NCI-H2171 treated with DMSO at 0.1 percent for 48 hours (cell line): ENCODE data around the gene ITFG1.
"Not testable (repeated sequence)": the region's sequence is repeated elsewhere in the genome, so short reads cannot be mapped to it uniquely, and the experiment has no call there.

ENCODE experiments used
- DNase-seq: peaks from one replicate; lab custom pipeline; 2025; lab: John Stamatoyannopoulos, UW

ITFG1 gene

DNA sequence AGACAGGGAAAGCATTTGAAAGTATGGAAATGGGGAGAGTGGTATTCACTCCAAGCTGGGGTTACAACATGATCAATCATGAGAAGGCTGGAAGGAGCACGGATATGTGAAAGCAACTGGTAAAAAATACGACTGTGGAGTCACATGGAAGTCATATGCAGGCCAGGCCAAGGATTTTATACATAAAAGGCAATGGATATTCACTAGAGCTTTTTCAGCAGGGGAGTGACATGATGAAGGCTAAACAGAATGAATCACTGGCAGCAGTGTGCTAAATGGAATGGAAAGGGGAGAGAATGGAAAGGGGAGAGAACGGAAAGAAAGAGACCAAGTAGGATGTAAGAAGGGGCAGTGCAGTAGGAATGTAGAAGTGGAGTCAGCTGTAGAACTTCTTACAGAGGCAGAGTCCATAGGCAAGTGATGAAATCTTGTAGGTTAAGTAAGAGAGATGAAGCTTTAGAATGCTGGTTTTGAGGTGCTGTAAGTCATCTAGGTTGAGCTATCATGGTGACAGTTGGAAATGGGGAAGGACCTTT is 304.1 kb downstream of the ITFG1 start:
- no peak for DNase-seq

- not testable (repeated sequence) for DNase-seq
These were observed 308.4 kb downstream of the ITFG1 start for GRCh38 chr16:47152501-47152900.

- DNase-seq = no peak
These were observed 310.8 kb downstream of the ITFG1 start for GRCh38 chr16:47150067-47150466.

- DNase-seq = no peak
These were observed 316.3 kb downstream of the ITFG1 start for GRCh38 chr16:47144559-47144877.

GRCh38 chr16:47143677-47144558 is 316.9 kb downstream of the ITFG1 start, which contains the start of gene NETO2:
TSS of gene NETO2 (minus strand) at chr16:47143945. CDS start at chr16:47143612, 333 bp downstream.
- peak; percentile 61 for DNase-seq

GRCh38 chr16:47142821-47143676 is 317.8 kb downstream of the ITFG1 start:
- DNase-seq = peak; percentile 67

- DNase-seq = peak; percentile 58
These were observed 318.4 kb downstream of the ITFG1 start for GRCh38 chr16:47142486-47142820.

- DNase-seq = peak; percentile 91
These were observed 318.9 kb downstream of the ITFG1 start for GRCh38 chr16:47141773-47142485.

GRCh38 chr16:47140686-47141085 is 320.2 kb downstream of the ITFG1 start:
- DNase-seq = no peak

- no peak for DNase-seq
These were observed 321.2 kb downstream of the ITFG1 start for GRCh38 chr16:47139561-47140185.

DNA sequence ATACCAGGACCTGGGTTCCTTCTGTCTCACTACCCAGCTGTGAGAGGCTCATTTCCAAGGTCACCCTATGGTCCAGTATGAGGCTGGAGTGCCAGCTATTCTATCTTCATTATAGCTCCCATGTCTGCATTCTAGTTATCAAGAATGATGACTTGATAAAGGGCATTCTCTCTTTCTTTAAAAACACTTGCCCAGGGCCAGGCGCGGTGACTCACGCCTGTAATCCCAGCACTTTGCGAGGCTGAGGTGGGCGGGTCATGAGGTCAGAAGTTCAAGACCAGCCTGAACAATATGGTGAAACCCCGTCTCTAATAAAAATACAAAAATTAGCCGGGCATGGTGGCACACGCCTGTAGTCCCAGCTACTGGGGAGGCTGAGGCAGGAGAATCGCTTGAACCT is 322.9 kb downstream of the ITFG1 start:
- not testable (repeated sequence) for DNase-seq

- no peak for DNase-seq
These were observed 324.6 kb downstream of the ITFG1 start for GRCh38 chr16:47136099-47136842.

DNA sequence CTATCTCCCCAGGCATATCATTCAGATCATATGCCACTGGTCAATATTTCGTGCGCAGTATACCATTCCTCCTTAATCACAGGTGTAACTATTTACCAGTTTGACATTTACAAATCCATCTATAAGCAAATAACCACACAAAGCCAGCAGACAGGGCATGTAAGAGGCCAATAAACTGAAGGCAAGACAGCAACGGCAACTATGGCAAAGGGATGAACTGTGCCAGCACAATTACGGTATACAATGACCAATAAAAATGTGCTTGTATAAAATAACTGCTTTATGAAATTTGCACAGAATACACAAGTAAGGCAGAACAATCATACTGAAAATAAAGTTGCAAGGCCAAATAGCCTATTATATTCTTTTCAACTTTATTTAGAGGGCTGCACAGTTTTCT is 326.3 kb downstream of the ITFG1 start:
- DNase-seq = no peak

DNA sequence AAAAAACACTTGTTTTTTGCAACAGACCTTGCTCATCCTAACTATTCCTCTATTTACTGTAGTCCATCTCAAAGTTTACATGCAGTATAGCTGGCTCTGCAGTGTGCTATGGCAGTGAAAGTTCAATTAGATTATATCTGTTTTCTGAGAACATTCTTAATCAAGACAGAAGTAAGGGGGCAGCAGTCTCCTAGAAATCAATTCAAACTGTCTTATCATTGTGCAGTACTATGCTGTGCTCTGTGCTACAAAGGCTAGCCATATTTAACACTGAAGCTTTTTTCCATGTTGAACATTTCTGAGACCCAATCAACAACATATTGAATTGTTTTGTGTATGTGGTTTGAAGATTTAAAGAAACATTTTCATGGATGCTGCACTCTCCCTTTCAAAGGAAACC is 328.6 kb downstream of the ITFG1 start:
- DNase-seq = peak; percentile 2

DNA sequence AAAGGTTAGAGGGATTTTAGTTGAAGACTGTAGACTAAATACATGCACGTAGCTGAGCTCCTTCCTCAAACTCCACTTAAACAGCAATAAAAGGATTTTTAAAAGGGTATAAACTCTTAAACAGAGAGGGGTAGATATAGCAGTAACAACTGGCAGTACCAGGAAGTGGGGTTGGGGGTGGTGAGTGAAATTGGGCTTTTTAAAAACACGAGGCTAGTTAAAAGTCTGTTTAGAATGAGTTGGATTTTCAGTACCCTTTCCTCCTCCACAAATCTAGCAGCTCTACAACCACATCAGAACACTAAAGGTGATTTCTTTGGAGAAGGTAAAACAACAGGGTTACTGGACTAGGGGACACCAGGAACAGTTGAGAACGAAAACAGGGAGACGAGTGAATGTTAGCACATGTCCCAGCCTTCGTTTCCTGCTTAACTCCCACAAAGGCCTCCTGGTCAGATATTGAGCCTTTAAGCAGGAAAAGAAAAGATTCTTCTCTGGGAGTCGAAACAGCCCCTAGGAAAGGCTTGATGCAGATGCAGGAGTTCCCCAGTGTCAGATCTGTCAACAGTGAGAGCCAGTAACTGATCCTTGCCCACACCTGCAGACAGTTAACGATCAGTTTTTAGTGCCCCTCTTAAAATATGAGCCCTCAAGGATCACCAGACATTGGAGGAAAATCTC is 331.0 kb downstream of the ITFG1 start:
- DNase-seq = no peak

DNA sequence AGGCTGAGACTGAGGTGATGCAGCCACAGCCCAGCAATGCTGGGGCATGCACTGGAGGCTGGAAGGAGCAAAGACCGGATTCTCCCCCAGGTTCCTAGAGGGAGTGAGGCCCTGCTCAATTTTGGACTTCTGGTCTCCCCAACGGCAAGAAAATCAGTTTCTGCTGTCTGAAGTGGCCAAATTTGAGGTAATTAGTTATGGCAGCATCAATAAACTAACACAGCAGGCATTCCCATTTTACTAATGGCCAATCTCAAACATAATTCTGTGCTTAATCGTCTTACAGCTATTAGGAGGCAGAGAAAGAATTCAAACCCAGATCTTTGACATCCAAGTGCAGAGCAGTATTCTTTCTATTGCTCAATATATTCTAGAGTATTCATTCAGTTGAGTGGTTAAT is 333.3 kb downstream of the ITFG1 start:
- DNase-seq = no peak

DNA sequence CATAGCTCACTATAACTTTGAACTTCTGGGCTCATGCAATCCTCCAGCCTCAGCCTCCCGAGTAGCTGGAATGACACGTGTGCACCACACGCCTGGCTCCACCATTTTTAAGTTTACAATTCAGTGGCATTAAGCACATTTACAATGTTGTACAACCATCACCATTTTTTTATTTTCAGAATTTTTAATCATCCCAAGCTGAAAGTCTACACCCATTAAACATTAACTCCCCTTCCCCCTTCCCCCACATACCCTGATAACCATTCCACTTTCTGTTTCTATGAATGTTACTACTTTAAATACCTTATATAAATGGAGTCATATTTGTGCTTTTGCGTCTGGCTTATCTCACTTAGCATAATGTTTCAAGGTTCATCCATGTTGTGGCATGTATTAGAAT is 335.1 kb downstream of the ITFG1 start:
- no peak for DNase-seq

DNA sequence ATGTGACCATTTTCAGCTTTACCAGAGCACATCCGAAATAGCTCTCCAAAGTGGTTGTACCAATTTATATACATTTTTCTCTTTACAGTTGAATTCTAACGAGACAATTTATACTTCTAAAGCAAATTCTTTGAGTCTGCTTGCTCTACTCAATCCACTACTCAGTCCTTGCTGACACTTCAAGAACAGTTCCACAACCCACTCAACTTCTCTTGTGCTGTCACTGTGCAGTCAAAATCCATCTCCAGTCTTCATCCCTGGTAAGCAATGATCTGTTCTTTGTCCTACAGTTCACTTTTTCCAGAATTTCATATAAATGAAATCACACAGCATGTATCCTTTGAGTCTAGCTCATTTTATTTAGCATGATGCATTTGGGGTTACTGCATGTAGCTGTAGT is 347.7 kb downstream of the ITFG1 start:
- DNase-seq = no peak

DNA sequence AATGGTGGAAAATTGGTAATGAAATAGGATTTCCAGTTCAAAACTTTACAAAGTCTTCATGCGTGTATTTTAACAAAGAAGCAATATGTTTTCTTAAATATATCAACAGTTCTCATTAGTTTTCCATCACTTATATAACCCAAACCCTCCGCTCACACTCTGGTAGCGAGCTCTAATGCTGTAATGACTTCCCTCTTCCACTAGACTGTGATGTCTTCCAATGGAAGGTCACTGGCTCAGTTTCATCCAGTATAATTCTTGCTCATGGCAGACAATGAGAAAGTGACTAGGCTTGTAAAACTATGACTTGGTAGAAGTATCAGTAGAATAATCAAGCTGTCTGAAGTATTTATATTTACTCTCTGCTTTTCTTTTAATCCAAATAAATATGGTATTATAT is 349.9 kb downstream of the ITFG1 start:
- no peak for DNase-seq

GRCh38 chr16:47109361-47109760 is 351.5 kb downstream of the ITFG1 start:
- no peak for DNase-seq
